HG03565 (cell line): Measurements from ENCODE around the gene BRD3.

Experiments used
- ATAC-seq: cut with Tn5 transposase; IDR thresholded peaks from one replicate; pipeline ENCODE4 v1.9.1; 2021; ENCODE audit warnings: mild to moderate bottlenecking, moderate library complexity; ENCODE audit not compliant: unreplicated experiment

The BRD3 gene

DNA sequence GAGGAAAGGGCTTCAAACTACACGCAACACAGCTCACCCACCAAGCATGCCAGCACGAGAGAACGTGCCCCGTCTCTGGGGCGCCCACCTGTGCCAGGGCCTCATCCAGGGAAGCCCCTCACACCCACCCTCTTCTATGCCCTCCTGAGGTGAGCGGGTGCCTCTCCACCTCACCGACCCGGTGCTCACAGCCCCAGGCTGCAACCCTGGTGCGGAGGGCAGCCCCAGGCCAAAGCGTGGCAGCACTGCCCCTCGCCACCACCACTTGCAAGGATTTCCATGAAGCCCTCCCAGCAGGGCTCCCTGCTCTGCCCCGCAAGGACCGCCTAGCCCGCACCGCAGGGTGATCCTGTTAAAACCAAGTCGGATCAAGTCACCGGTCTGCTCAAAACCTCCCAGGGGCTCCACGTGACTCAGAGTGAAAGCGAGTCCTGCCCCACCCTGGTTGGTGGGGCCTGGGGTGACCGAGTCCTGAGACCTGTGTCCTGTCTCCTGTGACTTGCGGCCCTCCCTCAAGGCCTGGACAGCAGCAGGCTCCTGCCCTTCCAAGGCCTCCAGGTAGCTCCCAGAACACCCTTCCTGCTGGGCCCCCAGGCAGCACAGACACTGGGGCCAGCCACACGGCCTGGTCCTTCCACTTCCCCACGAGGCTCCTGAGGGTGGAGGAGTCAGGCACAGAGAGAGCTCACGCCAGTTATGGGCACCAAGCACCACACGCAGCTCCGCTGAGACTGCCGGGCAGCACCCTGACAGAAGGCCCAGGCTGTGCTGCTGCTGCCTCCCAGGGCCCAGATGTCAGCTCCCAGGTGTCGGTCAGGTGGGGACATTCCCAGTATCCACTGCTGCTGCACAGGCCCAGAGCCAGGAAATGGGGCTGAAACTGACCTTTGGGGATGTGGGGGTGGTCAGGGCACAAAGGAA lies 12.7 kb downstream of the BRD3 start:
- ATAC-seq, result no peak

DNA sequence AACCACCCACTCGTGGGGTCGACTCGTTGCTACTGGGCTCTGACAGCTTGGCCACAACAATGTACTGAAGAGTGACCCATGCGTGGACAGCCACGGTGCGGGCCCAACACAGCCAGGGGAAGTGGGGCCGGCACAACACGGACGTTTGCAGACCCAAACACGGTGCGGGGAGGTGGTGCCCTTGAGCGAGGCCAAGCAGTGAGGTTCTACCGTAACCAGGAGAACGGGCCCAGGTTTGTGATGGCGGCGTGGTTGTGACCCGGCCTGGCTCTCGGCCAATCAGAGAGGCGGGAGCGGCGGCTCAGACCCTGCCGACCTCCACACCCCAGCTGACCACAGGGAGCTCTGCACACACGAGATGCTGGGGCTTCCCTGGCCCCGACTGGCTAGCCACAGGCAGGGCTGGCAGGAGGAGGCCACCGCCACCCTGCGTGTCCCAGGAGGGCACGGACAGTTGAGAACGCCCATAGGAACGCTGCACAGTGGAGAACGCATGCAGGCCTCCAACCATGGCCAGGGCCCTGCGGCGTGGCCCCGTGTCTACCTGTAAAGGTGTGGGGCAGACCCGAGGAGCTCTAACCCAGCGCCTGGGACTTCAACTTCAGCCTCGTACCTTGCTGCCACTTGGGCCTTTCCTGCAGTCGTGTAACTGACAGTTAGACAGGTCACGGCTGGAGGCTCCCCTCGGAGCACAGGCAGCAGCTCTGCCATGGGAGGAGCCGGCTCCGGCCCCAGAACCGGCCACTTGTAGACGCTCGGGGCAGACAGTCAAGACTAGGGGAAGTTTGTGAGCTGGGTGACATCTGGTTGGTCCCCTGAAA lies 13.7 kb downstream of the BRD3 start:
- no peak for ATAC-seq

DNA sequence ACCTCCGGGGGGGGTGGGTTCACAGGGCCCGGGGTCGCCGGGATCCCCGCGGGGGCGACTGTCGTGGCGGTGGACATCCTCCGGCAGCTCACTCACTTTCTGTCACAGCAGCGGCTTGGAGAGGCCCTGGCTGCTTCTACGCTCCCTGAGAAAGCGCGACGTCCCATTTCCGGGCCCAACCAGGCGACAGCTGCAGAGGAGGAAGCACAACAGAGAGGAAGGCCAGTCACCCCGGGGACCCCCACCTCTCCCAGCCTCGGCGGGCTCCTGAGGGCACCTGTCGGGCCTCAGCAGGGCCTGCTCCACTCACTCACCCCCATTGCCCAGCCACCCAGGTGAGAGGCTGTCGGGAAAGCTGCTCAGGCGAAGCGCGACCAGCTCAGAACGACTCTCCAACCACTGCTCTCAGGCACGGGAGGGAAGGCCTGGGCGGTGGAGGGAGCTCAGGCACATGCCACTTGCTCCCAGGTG lies 14.4 kb downstream of the BRD3 start:
- ATAC-seq, result no peak

DNA sequence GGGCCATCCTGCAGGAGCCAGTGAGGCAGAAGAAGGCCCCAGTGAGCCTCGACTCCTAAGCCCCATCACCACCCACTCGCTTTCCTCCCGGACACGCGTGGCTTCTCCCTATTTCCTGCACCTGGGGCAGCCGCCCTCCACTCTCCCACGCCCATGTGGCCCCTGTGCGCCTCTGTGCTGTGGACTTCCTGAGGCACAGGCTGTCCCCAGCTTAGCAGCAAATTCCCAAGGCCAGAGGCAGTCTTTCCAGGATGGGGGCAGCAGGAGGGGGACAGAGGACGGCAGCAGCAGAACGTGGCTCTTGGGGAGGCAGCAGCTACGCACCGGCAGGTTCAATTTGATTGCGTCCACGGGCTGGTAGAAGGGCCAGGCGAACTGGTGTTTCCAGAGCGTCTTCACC lies 14.9 kb downstream of the BRD3 start:
- ATAC-seq, result no peak

DNA sequence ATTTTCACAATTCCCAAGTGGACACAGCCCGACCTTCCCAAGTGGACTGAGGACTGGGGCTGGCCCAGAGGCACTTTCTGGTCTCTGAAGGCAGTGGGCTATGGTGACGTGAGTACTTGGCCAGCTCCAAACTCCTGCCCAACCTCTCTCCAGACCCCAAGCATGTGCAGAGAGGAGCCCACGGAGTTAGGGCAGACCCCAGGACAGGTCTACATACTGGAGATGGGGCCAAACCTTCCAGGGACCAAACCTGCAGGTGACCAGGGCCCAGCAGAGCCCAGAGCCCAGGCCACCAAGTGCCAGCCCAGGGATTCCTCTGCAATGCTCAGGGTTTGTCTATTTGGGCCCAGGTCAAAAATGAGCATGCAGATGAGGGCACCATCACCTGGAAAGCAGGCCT lies 15.3 kb downstream of the BRD3 start:
- no peak for ATAC-seq

DNA sequence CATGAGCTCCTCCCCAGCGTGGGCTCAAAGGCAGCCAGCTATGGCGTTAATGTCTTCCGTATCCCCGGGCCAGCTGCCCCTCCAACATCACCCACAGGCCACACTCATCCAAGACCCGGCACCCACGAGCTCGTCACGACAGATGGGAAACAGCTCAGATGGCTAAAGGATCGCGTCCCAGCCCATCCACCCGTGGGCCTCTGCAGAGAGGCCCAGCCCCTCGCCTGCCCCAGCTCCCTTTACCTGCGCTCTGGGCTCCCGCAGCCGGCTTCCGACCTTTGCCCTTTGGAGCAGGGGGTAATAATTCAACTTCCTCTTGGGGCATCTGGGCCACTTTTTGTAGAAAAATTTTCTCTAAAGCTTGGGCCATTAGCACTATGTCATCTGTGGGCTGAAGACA lies 16.5 kb downstream of the BRD3 start:
- ATAC-seq, result no peak

DNA sequence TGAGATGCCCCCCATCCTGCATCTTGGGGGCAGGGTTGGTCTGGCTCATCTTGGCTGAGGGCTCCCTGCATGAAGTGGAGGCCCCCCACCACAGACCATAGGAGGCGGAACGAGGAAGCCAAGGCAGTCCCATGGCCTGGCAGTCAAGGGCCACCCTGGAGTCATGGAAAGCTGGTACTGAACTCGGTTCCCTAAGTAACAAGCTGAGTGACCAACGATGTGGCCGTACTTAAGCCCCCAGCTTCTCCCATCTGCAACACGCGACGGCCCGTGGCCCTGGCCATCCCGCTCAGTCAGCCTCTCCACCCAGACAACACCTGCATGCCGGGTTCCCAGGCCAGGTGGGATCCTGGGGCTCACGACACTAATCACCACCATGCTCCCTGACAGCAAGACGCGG lies 17.1 kb downstream of the BRD3 start:
- ATAC-seq, result no peak

DNA sequence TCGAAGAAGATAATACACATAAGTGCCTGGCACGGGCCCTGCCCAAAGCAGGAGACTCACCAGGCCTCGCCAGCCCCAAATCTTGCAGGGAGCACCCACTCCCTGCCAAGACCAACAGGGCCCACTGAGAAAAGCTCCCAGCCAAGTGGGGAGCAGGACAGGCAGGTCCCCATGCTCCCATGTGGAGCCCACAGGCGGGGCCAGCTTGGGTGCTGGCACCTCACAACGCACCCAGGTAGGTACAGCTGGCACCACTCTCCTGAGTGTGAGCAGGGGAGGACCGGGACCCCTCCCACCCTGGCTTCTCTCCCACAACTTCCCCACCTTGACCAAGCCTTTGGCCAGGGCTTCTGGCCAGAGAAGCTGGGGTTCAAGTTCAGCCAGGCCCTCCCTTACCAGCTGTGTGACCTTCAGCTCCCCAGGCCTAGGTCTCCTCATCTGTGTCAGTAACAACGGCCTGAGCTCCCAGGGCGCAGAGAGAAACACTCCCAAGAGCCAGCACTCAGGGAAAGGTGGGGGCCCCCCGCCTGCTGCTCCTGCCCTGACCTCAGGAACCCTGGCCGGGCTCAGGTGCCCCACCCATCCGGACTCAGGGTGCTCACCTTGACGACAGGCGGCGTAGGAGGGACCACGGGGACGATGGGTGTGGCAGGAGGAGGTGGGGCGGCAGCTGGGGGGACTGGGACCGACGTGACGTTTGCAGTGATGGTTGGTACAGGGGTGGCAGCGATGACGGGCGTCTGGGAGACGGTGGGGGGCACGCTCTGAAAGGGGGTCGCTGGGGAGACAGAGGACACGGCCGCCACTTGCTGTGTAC lies 17.8 kb downstream of the BRD3 start:
- no peak for ATAC-seq

DNA sequence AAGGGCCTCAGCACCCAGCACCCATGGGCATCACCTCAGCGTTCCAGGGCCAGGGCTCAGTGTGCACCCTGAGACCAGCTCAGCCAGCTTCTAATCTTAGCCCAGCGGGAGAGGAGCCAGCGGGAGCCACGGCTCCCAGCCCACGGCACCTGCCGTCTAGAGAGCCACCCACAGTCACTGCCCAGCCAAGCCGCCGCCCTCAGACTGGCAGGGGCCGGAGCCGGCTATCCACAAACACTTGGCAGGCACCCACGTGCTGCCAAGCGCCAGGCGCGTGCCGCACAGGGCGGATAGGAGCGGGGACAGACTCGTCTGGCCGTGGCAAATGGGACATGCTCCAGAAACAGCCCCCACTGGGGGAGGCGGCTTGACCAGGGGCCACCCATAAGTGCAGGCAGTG lies 18.6 kb downstream of the BRD3 start:
- no peak for ATAC-seq

DNA sequence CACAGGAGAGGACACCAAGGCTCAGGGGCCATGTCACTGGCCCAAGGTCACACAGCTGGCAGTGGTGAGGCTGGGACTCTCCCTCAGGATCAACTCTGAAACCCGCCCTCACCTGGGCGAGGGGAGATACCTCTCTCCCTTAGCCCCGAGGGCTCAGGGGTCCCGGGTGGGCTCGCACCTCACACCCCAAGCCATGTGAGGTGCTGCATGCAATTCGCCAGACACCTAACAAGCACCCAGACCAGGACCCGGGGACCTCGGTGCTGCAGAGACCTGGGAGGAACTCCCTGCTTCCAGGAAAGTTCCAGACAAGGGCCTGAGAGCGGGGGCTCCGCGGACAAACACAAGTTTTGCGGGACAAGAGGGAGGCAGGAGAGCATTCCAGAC lies 19.3 kb downstream of the BRD3 start:
- ATAC-seq, result no peak

DNA sequence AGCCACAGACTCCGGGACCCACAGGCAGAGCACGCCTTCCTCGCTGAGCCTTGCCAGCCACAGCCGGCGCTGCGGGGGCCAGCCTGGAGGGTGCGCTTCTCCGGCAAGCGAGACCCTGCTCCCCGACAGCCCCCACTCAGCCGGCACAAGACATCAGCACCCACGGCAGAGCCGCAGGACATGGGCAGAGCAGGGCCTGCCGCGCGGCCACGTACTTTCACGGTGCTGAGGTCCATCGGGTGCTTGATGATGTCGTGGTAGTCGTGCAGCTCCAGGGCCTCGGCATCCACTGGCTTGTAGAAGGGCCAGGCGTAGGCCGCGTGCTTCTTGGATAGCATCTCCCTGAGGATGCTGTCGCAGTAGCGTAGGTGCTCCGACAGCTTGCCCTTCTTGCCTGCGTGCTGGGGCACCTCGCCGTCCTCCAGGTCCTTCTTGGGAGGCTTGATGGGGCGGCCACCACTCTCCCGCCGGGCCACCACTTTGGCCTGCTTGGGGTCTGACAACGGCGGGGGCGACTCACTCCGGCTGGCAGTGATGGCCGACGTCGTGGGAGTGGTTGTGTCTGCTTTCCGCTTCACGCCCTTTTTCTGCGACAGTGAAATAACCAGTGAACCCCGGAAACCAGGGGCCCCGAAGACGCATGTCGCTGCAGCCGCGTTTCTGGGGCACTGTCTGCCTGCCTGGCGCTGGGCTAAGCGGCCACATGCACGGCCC lies 19.8 kb downstream of the BRD3 start:
- ATAC-seq, result no peak

DNA sequence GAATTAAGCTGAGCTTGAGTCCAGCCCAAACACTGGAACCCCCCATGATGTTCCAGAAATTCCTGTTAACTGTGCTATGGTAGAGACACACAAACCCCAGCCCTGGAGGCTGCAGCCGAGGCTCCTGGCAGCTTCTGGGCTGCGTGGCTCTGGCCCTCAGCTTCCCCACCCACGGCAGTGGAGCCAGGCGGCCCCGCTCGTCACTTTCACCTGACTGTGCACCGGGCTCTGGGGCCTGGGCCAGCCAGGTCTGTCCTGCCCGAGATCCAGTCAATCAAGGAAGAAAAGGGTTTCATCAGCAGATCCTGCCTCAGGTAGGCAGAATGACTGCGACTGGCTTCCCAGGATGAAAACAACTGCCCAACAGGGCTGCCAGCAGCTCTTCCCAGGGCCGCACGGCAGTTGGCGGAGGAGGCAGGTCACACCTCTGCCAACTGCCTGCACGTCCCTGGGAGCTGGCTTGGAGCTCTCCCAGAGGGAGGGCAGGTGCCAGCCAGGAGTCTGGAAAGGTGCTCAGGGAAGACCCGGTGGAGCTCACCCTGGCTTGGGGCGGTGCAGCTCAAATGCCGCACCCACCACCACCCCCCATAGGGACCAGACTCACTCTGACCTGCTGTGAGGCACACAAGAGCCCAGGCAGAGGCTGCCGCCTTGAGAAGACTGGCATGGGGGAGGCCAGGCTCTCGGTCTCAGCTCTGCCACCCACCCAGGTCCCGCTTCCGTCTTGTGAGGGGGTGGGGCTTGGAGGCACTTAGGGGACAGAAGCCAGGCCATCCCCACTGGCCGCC lies 20.7 kb downstream of the BRD3 start:
- no peak for ATAC-seq

DNA sequence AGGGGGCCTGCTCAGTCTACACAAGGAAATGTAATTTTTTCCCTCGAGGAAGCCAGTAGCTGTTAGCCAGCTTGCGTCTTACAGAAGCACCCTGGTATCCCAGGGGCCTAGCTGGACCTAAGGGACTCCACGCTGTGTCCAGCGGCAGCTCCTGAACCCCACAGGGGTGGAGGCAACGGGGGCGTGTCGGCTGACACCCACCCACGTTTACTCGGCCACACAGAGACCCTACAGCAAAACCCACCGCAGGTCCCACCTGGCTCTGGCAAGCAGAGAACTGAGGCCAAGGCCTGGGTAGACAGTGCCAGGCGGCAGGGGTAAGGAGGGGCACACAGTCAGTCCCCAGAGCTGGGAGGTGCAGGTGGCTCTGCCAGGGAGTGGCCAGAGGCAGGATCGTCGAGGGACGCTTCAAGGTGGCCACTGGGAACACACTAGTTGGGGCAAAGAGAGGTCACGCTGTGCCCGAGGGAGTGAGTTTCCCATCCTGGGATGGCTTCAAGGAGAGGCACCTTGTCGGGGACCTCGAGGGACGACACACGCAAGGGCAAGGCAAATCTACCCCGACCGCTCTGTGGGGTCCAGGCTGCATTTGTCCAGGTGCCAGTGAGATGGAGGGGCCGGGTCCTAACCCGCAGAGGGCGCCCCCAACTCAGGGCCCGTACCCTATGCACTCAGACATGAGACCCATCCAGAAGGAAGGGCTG lies 21.8 kb downstream of the BRD3 start:
- ATAC-seq, result no peak

DNA sequence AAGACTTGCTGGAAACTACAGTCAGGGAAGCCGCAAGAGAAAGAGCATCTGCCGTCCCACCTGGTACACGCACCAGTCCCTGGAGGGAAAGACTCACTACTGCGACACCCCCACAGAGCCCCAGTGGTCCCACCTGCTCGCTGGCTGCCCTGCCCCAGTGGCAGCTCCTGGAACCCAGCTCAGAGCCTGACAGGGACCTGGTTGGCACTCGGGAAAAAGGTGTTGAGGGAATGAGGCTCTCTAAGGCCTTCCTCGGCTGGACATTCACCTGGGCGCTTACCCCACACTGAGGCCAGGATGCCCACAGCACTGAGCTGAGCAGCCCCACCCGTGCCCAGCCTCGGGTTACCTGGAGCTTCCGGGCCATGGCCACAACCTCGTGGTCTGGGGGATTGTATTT lies 22.9 kb downstream of the BRD3 start:
- ATAC-seq, result no peak

DNA sequence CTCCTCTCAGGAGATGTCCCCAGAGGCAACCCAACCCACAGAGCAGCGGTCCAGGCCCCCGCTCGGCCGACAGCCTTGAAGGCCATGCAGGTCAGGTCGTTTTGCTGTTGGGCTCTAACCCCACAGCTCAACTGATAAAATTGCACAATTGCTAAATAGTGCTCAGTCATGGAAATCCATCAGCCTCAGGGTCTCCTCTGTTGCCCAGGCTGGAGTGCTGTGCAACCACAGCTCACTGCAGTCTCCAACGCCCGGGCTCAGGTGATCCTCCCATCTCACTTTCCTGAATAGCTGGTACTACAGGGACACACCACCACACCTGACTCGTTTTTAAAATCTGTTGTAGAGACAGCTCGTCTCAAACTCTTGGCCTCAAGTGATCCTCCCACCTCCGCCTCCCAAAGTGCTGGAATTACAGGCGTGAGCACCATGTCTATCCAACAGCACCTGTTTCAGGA lies 24.3 kb downstream of the BRD3 start:
- no peak for ATAC-seq

DNA sequence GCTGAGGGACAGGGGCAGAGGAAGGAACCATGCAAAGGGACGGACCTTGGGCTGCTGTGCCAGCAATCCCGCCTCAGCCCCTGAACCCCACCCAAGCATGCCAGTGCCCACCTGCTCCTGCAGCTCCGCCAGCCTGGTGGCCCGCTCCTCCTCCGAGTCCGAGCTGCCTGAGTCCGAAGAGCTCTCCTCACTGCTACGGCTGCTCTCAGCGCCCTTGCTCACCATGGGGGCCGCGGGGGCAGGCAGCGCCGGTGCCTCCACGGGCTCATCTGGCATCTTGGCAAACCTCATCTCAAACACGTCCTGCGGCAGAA lies 26.2 kb downstream of the BRD3 start:
- no peak for ATAC-seq

DNA sequence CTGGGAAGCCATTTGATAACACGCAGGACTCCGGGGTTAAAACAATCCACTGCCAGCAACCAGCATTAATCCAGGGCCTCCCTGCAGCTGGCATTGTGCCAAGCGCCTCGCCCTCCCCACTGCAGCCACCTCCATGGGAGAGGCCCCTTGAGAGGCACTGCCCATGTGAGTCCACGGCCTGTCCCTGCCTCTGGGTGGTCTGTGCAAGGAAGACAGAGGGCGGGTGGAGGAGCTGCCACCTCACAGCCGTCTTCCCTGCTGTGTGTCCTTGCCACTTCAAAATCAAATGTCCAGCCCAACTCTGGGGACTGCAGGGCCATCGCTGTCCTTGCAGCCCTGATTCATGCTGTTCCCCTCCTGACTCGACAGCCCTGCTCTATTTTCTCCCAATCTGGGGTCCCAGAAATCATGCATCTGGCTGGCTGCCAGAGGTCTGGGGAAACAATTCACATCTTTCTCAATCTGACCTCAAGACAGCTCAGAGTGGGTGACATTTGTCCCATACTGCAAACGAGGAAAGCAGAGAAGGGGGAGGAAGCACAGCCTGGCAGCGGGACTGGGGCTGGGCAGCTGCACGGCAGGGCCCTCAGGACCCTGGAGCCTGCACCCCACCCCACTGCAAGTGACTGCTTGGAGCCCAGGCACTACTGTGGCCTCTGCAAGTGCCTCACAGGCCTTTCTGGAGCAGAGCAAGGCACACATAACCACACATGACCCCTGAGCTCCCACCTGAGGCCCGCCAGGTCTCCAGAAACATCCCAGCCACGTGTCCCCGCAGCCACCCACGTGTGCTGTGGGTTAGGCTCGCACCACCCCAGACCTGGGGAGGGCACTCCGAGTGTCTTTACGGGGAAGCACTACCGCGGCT lies 26.8 kb downstream of the BRD3 start:
- no peak for ATAC-seq

DNA sequence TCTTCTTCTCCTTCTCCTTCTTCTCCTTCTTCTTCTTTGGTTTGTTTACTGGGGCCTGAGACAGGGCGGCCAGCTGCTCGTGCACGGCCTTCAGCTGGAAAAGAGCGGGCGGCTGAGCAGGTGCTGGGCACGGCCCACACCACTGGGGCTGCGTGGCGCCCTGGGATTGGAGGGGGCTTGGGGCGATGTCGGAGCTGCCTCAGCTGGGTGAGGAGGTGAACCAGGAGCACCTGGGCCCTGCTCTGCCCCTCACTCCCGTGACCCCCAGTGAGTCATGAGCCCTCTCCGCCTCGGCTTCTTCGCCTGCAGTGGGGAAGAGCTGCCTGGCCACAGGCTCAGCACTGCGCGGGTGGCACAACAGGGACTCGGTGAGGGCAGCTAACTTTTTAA lies 27.7 kb downstream of the BRD3 start:
- no peak for ATAC-seq
